SK-N-MC (cell line): ENCODE data around the gene FBXL4.

Experiments used
- EZH2 ChIP-seq: fragments of 200-600 bp; sonication (generic); IDR thresholded peaks from one replicate; pipeline ENCODE4 v1.6.1; 2017; ENCODE audit warnings: antibody characterized with exemption
- FOXP2 ChIP-seq: optimal IDR thresholded peaks from 2 replicates; pipeline ENCODE3; 2011; ENCODE audit warnings: mild to moderate bottlenecking, moderate library complexity; ENCODE audit not compliant: insufficient read depth; ENCODE audit errors: extremely low read length, control extremely low read depth
- POLR2AphosphoS5 ChIP-seq: IDR thresholded peaks from 2 replicates; pipeline ENCODE4 v1.6.1; 2012; ENCODE audit warnings: mild to moderate bottlenecking, low read depth, low read length, borderline replicate concordance

- TF ChIP-seq POLR2AphosphoS5: no peak
- TF ChIP-seq EZH2: no peak
- TF ChIP-seq FOXP2: no peak
Measured at GRCh38 chr6:98937351-98937750, 10.4 kb downstream of the FBXL4 start.
